ENCODE measurements around the gene QSOX2.

QSOX2 gene

DNA sequence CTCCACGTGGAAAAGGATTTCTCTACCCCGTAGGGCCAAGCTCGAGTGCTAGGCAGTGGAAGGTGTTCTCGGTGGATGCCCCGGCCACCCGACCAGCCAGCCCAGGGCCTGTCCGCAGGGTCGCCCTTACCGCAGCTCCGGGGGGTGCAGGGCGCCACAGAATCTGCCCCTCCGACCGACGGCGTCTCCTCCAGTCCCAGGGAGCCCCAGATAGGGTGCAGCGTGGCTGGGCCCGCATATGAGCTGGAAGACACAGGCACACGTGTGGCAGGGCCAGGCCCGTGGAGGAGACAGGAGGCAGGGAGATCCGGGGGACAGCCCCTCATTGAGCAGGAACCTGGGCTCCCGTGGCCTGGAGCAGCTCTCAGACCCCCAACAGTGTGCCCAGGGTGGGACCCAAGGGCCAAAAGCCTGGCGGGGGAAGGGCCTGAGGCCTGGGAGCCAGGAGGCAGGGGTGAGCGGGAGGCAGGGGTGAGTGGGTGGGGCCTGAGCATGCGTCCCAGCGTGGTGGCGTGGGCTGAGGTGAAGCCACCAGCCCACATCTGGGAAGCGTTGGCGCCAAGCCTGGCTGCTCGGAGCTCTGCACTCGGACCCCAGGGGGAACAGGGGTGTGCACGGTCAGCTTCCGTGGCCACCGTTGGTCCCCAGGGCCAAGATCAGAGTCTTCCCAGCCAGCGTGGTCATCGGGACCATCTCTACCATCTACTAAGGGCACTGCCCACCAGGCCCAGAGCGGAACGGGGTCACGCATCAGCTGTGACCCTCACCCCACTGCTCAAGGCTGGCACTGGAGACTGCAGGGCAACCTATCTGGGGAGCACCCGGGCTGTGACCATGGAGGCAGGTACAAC is 36.0 kb upstream of the QSOX2 start:
- TF ChIP-seq POLR2AphosphoS5 (IDR thresholded peaks at IDR 0.05; ENCODE audit: low read depth, low read length) = no peak
- no peak for TF ChIP-seq FOXP2 (optimal IDR thresholded peaks at IDR 0.05; ENCODE audit: borderline replicate concordance, extremely low read depth, extremely low read length, insufficient read depth)
- TF ChIP-seq, protein P1, sequence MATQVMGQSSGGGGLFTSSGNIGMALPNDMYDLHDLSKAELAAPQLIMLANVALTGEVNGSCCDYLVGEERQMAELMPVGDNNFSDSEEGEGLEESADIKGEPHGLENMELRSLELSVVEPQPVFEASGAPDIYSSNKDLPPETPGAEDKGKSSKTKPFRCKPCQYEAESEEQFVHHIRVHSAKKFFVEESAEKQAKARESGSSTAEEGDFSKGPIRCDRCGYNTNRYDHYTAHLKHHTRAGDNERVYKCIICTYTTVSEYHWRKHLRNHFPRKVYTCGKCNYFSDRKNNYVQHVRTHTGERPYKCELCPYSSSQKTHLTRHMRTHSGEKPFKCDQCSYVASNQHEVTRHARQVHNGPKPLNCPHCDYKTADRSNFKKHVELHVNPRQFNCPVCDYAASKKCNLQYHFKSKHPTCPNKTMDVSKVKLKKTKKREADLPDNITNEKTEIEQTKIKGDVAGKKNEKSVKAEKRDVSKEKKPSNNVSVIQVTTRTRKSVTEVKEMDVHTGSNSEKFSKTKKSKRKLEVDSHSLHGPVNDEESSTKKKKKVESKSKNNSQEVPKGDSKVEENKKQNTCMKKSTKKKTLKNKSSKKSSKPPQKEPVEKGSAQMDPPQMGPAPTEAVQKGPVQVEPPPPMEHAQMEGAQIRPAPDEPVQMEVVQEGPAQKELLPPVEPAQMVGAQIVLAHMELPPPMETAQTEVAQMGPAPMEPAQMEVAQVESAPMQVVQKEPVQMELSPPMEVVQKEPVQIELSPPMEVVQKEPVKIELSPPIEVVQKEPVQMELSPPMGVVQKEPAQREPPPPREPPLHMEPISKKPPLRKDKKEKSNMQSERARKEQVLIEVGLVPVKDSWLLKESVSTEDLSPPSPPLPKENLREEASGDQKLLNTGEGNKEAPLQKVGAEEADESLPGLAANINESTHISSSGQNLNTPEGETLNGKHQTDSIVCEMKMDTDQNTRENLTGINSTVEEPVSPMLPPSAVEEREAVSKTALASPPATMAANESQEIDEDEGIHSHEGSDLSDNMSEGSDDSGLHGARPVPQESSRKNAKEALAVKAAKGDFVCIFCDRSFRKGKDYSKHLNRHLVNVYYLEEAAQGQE (IDR thresholded peaks at IDR 0.05; ENCODE audit: insufficient read depth in 1 of 2, low read depth in 2 of 2, low read length in 2 of 2) = no peak
- no peak for TF ChIP-seq SIN3A (IDR thresholded peaks at IDR 0.05; ENCODE audit: borderline replicate concordance, insufficient read depth, low read length)
- TF ChIP-seq TAF1 (IDR thresholded peaks at IDR 0.05; ENCODE audit: borderline replicate concordance, insufficient read depth, low read length) = no peak

DNA sequence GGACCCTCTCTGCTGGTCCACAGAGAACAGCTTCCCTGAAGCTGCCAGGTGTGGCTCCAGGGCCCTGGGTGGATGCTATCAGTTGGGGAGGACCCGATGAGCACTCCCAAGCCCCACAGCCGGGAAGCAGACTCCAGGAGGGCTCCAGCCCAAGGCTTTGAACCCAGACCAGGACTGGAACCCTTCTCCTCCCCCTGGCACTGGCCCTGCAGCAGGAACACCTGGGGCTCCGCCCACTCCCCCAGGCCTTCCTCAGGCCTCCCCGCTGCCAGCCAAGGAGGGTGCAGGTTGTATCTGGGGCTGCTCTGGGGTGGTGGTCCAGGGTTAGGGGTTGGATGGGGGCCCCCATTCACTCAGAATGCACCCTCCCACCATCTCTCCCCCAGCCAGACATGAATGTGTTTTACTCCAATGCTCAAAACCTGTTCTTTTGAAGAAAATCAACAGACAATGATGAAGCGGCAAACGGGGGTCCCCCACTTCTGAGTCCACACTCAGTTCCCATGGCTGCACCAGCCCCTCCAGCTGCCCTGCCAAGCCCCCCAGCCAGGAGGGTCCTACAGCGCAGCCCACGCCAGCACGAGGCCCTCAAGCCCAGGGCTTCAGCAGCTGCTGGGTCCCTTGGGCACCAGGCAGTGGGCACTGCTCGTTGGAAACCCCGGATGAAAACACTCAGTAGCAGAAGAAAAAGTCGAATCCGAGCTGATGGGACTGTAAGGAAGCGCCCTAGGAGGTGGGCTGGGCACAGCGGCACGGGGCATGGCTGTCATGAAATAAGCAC is 35.1 kb upstream of the QSOX2 start:
- TF ChIP-seq, protein P1 (IDR thresholded peaks at IDR 0.05; ENCODE audit: insufficient read depth in 1 of 2, low read depth in 2 of 2, low read length in 2 of 2) = no peak
- TF ChIP-seq POLR2AphosphoS5 (IDR thresholded peaks at IDR 0.05; ENCODE audit: low read depth, low read length) (no peak), SIN3A (IDR thresholded peaks at IDR 0.05; ENCODE audit: borderline replicate concordance, insufficient read depth, low read length) (no peak), FOXP2 (optimal IDR thresholded peaks at IDR 0.05; ENCODE audit: borderline replicate concordance, extremely low read depth, extremely low read length, insufficient read depth) (no peak), TAF1 (IDR thresholded peaks at IDR 0.05; ENCODE audit: borderline replicate concordance, insufficient read depth, low read length) (no peak)

DNA sequence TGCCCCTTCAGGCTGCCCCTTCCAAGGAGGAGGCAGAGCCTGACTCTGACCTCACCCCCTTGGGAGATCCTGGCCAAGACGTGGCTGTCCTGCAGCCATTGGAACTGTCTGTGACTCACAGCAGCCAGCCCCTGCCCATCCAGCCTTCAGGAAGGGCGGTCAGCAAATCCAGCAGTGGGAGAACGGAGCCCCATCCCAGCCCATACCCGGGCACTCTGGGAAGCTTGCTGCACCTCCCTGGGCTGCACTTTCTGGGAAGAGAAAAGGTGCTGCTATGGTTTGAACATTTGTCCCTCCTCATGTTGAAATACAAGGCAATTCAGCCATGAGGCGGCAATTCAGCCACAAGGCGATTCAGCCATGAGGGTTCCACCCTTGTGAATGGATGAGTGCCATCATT is 33.9 kb upstream of the QSOX2 start:
- TF ChIP-seq SIN3A (IDR thresholded peaks at IDR 0.05; ENCODE audit: borderline replicate concordance, insufficient read depth, low read length) (no peak), TAF1 (IDR thresholded peaks at IDR 0.05; ENCODE audit: borderline replicate concordance, insufficient read depth, low read length) (no peak), POLR2AphosphoS5 (IDR thresholded peaks at IDR 0.05; ENCODE audit: low read depth, low read length) (no peak), FOXP2 (optimal IDR thresholded peaks at IDR 0.05; ENCODE audit: borderline replicate concordance, extremely low read depth, extremely low read length, insufficient read depth) (no peak)

GRCh38 chr9:136278894-136279293 is 33.3 kb upstream of the QSOX2 start:
- no peak for TF ChIP-seq FOXP2 (optimal IDR thresholded peaks at IDR 0.05; ENCODE audit: borderline replicate concordance, extremely low read depth, extremely low read length, insufficient read depth)

GRCh38 chr9:136278221-136278620 is 32.6 kb upstream of the QSOX2 start:
- TF ChIP-seq, protein P1 (IDR thresholded peaks at IDR 0.05; ENCODE audit: insufficient read depth in 1 of 2, low read depth in 2 of 2, low read length in 2 of 2) = no peak
- TF ChIP-seq SIN3A (IDR thresholded peaks at IDR 0.05; ENCODE audit: borderline replicate concordance, insufficient read depth, low read length) = no peak
- TF ChIP-seq POLR2AphosphoS5 (IDR thresholded peaks at IDR 0.05; ENCODE audit: low read depth, low read length) = no peak
- no peak for TF ChIP-seq FOXP2 (optimal IDR thresholded peaks at IDR 0.05; ENCODE audit: borderline replicate concordance, extremely low read depth, extremely low read length, insufficient read depth)
- TF ChIP-seq TAF1 (IDR thresholded peaks at IDR 0.05; ENCODE audit: borderline replicate concordance, insufficient read depth, low read length) = no peak

Measured in PFSK-1 (cell line).